Motor neuron (in vitro differentiated cells): ENCODE data around the gene ZNF273. TPM values are rescaled to one million over a fixed set of nuclear protein-coding genes. Genes with fewer than 3 reads are reported as not detected.
A peak's percentile ranks its signal among the peaks of the same experiment; 100 is the strongest.
"Not testable (repeated sequence)": the region's sequence is repeated elsewhere in the genome, so short reads cannot be mapped to it uniquely, and the experiment has no call there.

Source experiments
- ATAC-seq, 8 experiments: fragments of 200-7000 bp; cut with Tn5 transposase; replicated peaks in 6 of 8; 2 replicates each; pipeline ENCODE4 v1.8.0; 2021; ENCODE audit warnings: mild to moderate bottlenecking in 8 of 8, moderate library complexity in 8 of 8
- H3K27ac ChIP-seq, 2 donors: fragments of 250-450 bp; sonication (Bioruptor Pico); 2 replicates each; pipeline ENCODE4 v1.9.0; 2021; ENCODE audit warnings: antibody characterized with exemption in 2 of 2, mild to moderate bottlenecking in 2 of 2, moderate library complexity in 1 of 2
- H3K4me1 ChIP-seq, 2 donors: fragments of 250-450 bp; sonication (Bioruptor Pico); replicated peaks in 1 of 2; 2 replicates each; pipeline ENCODE4 v1.6.1; 2021; ENCODE audit warnings: antibody characterized with exemption in 2 of 2, mild to moderate bottlenecking in 2 of 2, moderate library complexity in 1 of 2
- H3K4me3 ChIP-seq, 5 donors: fragments of 250-450 bp; sonication (Bioruptor Pico); 2 replicates each; pipeline ENCODE4 v1.9.0; 2021; ENCODE audit warnings: antibody characterized with exemption in 5 of 5, mild to moderate bottlenecking in 5 of 5, moderate library complexity in 4 of 5
- WGBS, 10 experiments: fragments of 450-650 bp; shearing (Covaris generic); methylation state at CpG; one replicate each; pipeline ENCODE4 v1.0.0; 2022; 5-methylcytosine and 5-hydroxymethylcytosine counted together
- in situ Hi-C, 9 experiments: fragments of 400-800 bp; cut with MboI; loops; one replicate each; pipeline ENCODE4 v1.15.0; 2021; ENCODE audit warnings: low sequenced_read_pairs in 9 of 9, low pct_unique_long_range_greater_than_20kb in 2 of 9; ENCODE audit not compliant: unreplicated experiment in 9 of 9
- total RNA-seq, 8 experiments: library from RNA; unstranded; fragments of 300-600 nt; gene quantifications; 2 replicates each; pipeline versions ENCODE4 v1.2.3 to v1.2.4, GENCODE V29; 2022

Gene ZNF273
- 10 to 100 TPM in 2 of 8 experiments, 1 to 10 TPM in 6; 2.2 to 10.7 (median 5.8) TPM for total RNA-seq

DNA sequence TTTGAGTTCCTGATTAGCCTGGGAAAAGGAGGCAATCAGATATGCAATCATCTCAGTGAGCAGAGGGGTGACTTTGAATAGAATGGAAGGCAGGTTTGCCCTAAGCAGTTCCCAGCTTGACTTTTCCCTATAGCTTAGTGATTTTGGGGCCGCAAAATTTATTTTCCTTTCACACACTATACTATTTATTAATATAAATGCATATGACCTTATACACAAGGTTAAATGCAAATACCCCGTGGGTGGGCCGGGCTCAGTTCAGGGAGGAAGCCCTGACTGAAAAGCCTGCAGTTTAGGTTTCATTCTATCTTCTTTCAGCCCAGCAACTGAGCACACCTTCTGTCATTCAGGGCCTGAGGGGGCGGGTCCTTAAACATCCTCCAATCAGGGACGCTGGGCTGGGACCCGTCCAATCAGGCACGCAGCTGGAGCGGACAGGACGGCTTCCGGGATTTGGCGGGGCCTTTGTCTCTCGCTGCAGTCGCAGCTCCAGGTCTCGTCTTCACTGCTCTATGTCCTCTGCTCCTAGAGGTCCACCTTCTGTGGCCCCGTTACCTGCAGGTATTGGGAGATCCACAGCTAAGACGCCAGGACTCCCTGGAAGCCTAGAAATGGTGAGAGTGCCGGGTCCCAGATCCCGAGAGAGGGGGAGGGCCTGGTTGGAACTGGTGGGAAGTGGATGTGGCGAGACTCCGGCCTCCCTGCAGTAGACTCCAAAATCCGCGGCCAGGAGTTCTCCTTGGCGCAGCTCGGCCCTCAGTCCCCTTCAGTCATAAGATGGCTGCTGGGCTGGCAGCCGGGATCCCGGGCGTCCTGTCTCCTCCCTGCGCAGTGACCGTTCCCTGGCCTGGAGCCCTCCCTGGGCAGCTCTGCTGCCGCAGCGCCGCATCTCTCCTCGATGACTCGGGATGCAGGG is at the start of gene ZNF273:
Gene ZNF273, plus strand, starts transcription at position 468 of the 916 bp plus-strand sequence. Its CDS starts 45 bp downstream, at position 513.
- WGBS, 10 experiments, result 0 to 17% (median 2%) methylated on average over 1 to 21 of the region's 34 CpGs; no CpG with 5 or more reads in 1 of the 10 experiments
- Histone ChIP-seq H3K4me3 (peak within 1 kb of the TSS; percentile 73 to 96 (median 85)), H3K4me1 (peaks cover 0 to 6% of the 10 kb centered on the region in 2 donors), H3K27ac (peak within 1 kb of the TSS; percentile 41 to 49)
- ATAC-seq, result peak; percentile 95 to 100 (median 100)
- in situ Hi-C loops, result no loop called here

DNA sequence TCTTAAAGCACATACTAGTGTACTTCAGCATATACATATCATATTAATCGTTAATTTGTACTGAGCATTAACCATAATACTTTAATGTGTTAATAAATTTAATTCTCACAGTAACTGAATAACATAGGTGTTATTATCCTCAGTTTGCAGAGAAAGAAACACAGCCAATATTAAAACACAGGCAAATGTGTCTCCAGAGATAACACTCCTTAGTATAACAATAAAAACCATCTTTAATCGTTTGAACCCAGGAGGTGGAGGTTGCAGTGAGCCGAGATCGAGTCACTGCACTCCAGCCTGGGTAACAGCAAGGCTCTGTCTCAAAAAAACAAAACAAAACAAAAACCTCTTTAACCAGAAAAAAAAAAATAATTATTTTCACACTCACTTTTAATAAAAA is 49.4 kb upstream of the ZNF273 start:
- Histone ChIP-seq H3K4me1 (no peaks in the 10 kb centered on the region), H3K4me3 (no peak overlapping the region), H3K27ac (no peak overlapping the region)
- in situ Hi-C loops, result no loop called here
- 45 to 100% (median 70%) methylated on average over 3 to 4 of the region's 4 CpGs for WGBS, 10 experiments
- ATAC-seq, result no peak

DNA sequence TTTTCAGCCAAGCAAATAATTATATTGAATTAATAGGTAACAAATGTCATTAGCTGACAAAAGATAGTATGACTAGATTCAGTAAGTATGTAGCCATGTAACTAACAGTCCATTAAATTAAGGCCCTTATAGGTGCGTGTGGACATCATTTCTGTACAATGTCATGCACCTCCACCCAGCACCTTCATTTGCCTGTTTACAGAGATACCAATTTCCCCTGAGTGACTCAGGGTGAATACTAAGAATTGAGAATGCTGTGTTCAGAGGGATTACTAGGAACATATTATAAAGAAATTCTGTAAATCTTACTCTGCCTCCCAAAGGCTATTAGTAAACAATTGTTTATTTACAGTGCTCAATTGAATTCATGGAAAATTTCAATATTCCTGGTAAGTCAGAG is 48.1 kb upstream of the ZNF273 start:
- Histone ChIP-seq H3K27ac (no peak overlapping the region), H3K4me1 (no peaks in the 10 kb centered on the region), H3K4me3 (no peak overlapping the region)
- 0 to 100% (median 83%) methylated on average over 1 of the region's 1 CpG; no CpG with 5 or more reads in 3 of the 10 experiments for WGBS, 10 experiments
- ATAC-seq, result no peak
- in situ Hi-C loops, result no loop called here

DNA sequence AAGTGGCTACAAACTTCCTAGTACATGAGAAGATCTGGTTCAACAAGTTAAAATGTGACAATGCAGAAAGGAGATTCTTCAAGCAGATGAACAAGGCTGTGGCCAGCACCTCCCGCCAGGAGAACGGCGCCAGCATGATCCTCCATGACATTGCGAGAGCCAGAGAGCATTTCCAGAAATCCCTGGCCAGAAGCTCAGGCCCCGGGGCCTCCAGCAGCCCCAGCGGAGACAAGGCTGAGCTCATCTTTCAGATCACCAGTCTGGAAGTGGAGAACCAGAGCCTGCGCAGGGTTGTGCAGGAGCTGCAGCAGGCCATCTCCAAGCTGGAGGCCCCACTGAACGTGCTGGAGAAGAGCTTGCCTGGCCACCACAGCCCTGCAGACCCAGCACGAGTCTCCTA is 40.1 kb upstream of the ZNF273 start:
- no peaks in the 10 kb centered on the region for H3K4me1 ChIP-seq
- no peak overlapping the region for H3K27ac ChIP-seq
- in situ Hi-C loops, result no loop called here
- 60 to 93% (median 78%) methylated on average over 1 to 8 of the region's 9 CpGs; no CpG with 5 or more reads in 4 of the 10 experiments for WGBS, 10 experiments
- no peak for ATAC-seq
- no peak overlapping the region for H3K4me3 ChIP-seq

DNA sequence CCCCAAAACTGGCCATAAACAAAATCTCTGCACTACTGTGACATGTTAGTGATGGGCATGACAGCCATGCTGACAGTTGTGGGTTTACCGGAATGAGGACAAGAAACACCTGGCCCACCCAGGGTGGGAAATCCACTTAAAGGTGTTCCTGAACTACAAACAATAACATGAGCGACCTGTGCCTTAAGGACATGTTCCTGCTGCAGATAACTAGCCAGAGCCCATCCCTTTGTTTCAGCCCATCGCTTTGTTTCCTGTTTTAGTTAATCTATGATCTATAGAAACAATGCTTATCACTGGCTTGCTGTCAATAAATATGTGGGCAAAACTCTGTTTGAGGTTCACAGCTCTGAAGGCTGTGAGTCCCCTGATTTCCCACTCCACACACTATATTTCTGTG is 39.5 kb upstream of the ZNF273 start:
- H3K27ac ChIP-seq, ATAC-seq, H3K4me1 ChIP-seq, in situ Hi-C loops, H3K4me3 ChIP-seq: not testable (repeated sequence)
- 43 to 100% (median 70%) methylated on average over 1 to 3 of the region's 3 CpGs; no CpG with 5 or more reads in 5 of the 10 experiments for WGBS, 10 experiments

DNA sequence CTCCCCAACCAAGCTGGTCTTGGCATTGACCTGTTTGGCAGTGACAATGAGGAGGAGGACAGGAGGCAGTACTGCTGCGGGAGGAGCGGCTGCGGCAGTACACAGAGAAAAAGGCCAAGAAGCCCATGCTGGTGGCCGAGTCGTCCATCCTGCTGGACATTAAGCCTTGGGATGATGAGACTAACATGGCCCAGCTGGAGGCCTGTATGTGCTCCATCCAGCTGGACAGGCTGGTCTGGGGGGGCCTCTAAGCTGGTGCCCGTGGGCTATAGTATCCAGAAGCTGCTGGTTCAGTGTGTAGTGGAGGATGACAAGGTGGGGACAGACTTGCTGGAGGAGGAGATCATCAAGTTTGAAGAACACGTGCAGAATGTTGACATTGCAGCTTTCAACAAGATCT is 39.1 kb upstream of the ZNF273 start:
- ATAC-seq, result no peak
- WGBS, 10 experiments, result 0 to 90% (median 39%) methylated on average over 1 to 7 of the region's 7 CpGs; no CpG with 5 or more reads in 1 of the 10 experiments
- H3K4me1 ChIP-seq, result no peaks in the 10 kb centered on the region

DNA sequence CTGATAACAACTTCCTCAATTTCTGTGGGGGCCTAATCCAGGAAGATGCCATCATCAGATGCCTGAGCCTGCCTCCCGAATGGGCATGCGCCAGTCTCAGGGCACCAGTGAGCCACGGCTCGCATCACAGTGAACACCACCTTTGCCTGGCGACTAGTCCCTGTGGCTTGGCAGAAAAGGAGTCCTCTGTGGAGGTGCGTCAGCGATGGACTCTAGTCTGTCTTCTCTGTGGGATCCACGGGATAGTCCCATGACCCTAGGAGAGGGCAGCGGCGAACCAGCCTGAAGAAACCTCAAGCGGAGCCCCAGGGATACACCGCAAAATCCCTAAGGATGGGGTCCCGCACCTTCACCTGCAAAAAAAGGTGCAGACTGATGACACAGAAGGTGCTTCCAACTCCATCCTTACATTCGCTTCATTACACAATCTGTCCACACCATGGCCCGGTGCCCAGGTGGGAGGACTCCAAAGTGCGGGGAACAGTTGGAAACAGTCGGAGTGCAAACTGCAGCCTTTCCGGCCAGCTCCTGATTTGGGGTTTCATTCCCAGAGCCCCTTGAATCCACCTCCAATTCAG is 35.1 kb upstream of the ZNF273 start:
- no peaks in the 10 kb centered on the region for H3K4me1 ChIP-seq
- H3K27ac ChIP-seq, result no peak overlapping the region
- H3K4me3 ChIP-seq, result no peak overlapping the region
- in situ Hi-C loops, result no loop called here
- WGBS, 10 experiments, result 40 to 94% (median 68%) methylated on average over 1 to 13 of the region's 18 CpGs; no CpG with 5 or more reads in 1 of the 10 experiments
- ATAC-seq, result no peak

More for the DNA sequence above, 39.1 kb upstream of the ZNF273 start:
- no peak overlapping the region for H3K4me3 ChIP-seq
- no peak overlapping the region for H3K27ac ChIP-seq
- in situ Hi-C loops, result no loop called here

DNA sequence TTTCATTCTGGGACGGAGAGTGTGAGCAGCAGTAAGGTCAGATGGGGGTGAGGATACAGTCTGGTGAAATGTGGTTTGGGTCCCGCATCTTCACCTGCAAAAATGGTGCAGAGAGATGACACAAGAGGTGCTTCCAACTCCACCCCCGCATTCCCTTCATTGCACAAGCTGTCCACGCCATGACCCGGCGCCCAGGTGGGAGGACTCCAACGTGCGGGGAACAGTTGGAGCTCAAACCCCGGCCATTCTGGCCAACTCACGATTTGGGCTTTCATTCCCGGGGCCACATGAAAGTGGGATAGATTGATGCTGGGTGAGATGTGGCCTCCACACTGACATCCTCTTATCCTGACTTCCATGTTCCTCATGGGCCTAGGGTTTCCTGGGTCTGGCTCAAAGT is 34.6 kb upstream of the ZNF273 start:
- H3K4me3 ChIP-seq, result no peak overlapping the region
- no peak overlapping the region for H3K27ac ChIP-seq
- no peak for ATAC-seq
- 40 to 87% (median 75%) methylated on average over 1 to 8 of the region's 11 CpGs; no CpG with 5 or more reads in 4 of the 10 experiments for WGBS, 10 experiments
- in situ Hi-C loops, result no loop called here
- no peaks in the 10 kb centered on the region for H3K4me1 ChIP-seq

DNA sequence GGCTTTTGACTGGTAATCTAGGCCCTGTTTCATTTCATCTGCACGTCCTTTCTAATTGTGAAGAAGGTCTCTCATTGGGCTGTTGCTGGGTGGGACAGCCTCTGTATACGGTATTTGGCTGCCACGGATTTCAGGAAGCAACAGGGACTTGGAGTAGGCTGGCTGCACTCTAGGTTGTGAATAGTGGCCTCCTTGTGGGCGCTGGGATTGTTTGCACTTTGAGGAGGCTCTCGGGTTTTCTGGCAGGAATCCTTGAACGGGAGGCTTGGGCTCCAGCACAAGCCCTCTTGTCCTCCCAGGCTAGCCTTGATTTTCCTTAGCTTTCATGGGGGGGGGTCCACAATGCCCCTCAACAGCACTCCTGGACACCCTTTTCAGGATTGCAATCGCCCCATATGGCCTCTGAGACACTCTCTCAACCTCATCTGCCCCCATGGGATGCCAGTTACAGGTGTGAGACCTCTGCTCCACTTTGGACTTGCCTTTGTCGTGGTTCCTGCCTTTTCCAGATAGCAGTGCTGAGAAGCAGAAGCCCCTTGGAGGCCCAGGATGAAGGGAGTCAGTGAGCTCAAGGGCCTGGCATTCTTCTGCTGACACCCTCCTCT is 33.9 kb upstream of the ZNF273 start:
- H3K4me3 ChIP-seq, result no peak overlapping the region
- in situ Hi-C loops, result no loop called here
- H3K4me1 ChIP-seq, result no peaks in the 10 kb centered on the region
- H3K27ac ChIP-seq, result no peak overlapping the region
- 10 to 71% (median 59%) methylated on average over 1 to 7 of the region's 8 CpGs; no CpG with 5 or more reads in 3 of the 10 experiments for whole genome bisulfite sequencing, 10 experiments
- no peak for ATAC-seq

DNA sequence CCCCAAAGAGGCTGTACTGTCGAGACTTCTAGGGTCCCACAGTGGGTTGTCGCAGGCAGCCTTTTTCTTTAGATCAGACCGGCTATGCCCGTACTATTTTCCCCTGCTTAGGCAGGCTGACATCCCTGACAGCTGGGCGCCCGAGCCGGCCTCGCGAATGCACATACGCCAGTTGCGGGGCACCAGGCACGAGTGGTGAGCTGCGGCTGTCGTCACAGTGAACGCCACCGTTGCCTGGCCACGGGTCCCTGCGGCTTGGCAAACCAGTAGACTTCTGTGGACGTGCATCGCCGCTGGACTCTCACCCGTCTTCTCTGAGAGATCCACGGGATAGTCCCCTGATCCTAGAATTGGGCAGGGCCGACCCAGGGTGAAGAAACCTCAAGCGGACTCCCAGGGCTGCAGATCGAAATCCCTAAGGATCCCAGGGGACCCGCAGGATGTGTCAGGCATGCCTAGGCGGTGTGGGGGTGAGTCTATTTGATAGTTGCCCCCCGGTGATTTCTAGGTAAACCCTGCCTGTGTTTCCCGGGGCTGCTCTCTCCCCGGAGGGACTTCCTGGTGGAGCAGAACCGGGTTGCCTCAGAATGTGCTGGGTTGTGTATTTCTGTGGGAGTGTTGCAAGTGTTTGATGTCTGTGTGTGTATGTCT is 33.0 kb upstream of the ZNF273 start:
- in situ Hi-C loops, result no loop called here
- Histone ChIP-seq H3K27ac (no peak overlapping the region), H3K4me3 (no peak overlapping the region), H3K4me1 (no peaks in the 10 kb centered on the region)
- whole genome bisulfite sequencing, 10 experiments, result 33 to 100% (median 74%) methylated on average over 1 to 10 of the region's 32 CpGs; no CpG with 5 or more reads in 2 of the 10 experiments
- ATAC-seq, result no peak

DNA sequence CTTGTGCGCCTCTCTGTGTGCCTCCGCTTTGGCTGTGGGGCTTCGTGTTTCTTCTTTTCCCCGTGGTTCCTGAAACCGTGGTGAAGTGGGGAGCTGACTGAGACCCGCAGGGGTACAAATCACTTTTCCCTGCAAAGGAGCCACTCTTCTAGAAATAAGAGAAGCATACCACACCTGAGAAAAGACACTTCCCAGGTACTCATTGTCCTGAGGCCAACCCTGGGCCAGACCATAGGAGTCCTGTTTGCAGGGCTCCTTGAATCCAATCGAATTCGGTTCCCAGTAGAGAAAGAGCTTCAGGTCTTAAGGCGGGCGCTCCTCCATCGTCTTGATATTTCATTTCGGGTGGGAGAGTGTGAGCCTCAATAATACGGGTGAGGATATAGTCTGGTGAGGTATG is 32.4 kb upstream of the ZNF273 start:
- ATAC-seq, result no peak
- Histone ChIP-seq H3K4me1 (no peaks in the 10 kb centered on the region), H3K4me3 (no peak overlapping the region), H3K27ac (no peak overlapping the region)
- 60 to 100% (median 86%) methylated on average over 1 to 13 of the region's 13 CpGs; no CpG with 5 or more reads in 2 of the 10 experiments for WGBS, 10 experiments
- in situ Hi-C loops, result no loop called here

DNA sequence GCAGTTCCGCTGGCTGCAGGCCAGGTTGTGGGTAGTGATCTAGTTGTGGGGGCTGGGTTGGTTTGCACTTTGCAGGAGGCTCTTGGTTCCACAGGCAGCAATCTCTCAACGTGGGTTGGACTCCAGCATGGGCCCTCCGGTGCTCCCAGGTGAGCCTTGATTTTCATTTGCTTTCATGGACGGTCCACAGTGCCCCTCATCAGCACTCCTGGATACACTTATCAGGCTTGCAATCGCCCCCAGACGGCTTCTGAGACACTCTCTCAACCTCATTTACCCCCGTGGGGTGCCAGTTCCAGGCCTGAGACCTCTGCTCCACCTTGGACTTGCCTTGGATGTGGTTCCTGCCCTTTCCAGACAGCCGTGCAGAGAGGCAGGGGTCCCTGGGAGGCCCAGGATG is 31.3 kb upstream of the ZNF273 start:
- Histone ChIP-seq H3K4me3 (no peak overlapping the region), H3K4me1 (peaks cover 0 to under 1% of the 10 kb centered on the region in 2 donors), H3K27ac (no peak overlapping the region)
- no peak for ATAC-seq
- 23 to 100% (median 50%) methylated on average over 2 to 6 of the region's 8 CpGs; no CpG with 5 or more reads in 3 of the 10 experiments for WGBS, 10 experiments
- in situ Hi-C loops, result no loop called here
